Subcutaneous adipose tissue (tissue), 4 donors: ENCODE results near the gene DNAAF8. TPM values are rescaled to one million over a fixed set of nuclear protein-coding genes. Genes with fewer than 3 reads are reported as not detected.

Source experiments
- total RNA-seq, 4 donors: library from RNA; depleted of rRNA; stranded (reverse); fragments of >200 nt; gene quantifications; one replicate each; pipeline ENCODE4 v1.1.0, GENCODE V29; 2016
- TF ChIP-seq, protein P1 (sequence below): fragments of 450-650 bp; IDR thresholded peaks from one replicate; pipeline ENCODE4 v1.5.1; 2016; ENCODE audit warnings: low read depth, mild to moderate bottlenecking, control low read depth, antibody characterized with exemption, moderate library complexity

DNAAF8 gene
- total RNA-seq, 4 donors from 2014 or later: 0.44 to 1.6 (median 0.91) TPM

DNA sequence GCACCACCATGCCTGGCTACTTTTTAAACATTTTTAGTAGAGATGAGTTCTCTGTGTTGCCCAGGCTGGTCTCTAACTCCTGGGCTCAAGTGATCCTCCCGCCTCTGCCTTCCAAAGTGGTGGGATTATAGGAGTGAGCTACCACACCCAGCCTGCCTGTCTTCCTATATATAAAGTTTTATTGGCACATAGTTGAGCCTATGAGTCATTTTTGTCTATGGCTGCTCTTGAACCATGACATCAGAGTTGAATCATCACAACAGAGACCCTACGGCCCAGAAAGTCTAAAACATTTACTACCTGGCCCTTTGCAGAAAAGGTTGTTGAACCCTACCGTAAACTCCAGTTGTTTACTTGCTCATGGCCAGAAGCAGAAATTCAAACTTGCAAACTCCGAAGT, 45.9 kb downstream of the DNAAF8 start:
- TF ChIP-seq, protein P1, sequence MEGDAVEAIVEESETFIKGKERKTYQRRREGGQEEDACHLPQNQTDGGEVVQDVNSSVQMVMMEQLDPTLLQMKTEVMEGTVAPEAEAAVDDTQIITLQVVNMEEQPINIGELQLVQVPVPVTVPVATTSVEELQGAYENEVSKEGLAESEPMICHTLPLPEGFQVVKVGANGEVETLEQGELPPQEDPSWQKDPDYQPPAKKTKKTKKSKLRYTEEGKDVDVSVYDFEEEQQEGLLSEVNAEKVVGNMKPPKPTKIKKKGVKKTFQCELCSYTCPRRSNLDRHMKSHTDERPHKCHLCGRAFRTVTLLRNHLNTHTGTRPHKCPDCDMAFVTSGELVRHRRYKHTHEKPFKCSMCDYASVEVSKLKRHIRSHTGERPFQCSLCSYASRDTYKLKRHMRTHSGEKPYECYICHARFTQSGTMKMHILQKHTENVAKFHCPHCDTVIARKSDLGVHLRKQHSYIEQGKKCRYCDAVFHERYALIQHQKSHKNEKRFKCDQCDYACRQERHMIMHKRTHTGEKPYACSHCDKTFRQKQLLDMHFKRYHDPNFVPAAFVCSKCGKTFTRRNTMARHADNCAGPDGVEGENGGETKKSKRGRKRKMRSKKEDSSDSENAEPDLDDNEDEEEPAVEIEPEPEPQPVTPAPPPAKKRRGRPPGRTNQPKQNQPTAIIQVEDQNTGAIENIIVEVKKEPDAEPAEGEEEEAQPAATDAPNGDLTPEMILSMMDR: no peak

DNA sequence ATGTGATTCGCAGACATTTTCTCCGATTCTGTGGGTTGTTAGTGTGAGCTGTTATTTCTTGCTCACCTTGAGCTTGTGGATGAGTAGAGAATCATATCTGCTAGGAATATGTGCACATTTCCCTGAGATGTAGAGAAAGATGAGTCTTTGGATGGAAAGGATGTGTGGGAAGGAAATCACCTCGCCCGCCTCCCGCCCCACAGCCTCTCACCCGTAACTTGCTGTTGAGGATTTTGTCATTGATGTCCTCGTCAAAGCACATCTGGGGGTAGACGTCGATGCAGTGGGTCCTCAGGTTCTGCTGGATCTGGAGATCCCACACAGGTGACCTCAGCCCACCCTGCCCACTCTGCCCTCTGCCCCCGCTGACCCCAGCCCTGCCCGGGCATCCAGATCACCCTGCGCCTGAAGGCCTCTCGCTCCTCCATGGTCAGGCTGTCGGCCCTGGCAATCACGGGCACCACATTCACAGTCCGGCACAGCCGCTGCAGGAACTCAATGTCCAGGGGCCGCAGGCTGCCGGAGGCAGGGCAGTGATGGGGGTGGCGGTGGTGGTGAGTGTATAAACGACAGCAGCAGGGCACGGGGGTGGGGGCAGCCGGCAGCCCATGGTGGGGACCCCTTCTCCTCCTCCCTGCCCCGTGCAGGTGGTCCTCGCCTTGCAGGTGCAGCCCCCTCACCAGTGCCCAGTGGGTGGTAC, 49.1 kb downstream of the DNAAF8 start:
- TF ChIP-seq, protein P1: no peak

DNA sequence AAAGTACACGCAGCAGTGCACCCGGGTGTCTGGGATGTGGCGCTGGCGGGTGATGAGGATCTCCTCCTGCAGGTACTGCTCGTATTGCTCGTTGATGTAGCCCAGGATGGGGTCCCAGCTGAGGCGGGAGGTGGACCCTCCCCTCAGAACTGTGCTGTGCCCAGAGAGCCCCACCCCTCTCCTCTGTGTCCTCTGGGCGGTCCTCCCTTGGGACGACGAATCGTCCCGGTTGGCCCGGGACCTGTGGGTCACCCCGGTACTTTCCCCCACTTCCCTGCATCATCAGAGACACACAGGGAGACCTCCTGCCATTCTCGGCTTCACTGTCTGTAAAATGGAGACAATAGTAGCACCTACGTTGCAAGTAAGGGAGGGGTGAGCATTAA, 49.6 kb downstream of the DNAAF8 start:
- TF ChIP-seq, protein P1: no peak

DNA sequence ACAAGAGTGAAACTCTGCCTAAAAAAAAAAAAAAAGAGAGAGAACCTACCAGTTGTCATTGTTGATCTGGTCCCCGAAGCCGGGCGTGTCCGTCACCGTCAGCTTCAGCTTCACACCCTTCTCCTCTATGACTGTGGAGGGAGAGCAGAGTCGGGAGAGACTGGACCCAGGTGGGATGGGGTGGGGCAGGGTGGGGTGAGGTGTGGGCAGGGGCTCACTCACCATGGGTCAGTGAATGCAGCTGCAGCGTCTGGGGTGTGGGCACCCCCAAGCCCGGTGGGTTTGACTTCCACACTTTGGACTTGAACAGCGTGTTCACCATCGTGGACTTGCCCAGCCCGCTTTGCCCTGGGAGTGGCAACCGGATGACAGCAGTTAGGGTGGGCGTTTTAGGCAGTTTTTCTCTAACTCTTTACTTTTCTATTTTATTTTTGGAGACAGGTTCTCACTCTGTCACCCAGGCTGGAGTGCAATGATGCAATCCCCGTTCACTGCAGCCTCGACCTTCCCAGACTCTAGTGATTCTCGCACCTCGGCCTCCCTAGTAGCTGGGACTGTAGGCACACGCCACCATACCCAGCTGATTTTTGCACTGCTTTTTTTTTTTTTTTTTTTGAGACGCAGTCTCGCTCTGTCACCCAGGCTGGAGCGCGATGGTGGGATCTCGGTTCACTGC, 51.6 kb downstream of the DNAAF8 start:
- TF ChIP-seq, protein P1: no peak

DNA sequence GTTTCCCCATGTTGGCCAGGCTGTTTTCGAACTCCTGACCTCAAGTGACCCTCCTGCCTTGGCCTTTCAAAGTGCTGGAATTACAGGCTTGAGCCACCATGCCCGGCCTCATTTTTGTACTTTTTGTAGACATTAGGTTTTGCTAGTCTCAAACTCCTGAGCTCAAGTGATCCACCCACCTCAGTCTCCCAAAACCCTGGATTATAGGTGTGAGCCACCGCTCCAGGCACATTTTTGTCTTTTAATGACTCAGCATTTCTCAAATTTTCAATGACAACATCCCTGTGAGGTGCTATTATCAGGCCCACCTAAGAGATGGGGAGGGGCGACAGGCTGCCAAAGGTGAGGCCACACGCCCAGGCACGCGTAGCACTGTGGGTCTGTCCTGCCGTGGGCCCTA, 52.7 kb downstream of the DNAAF8 start:
- TF ChIP-seq, protein P1: no peak

DNA sequence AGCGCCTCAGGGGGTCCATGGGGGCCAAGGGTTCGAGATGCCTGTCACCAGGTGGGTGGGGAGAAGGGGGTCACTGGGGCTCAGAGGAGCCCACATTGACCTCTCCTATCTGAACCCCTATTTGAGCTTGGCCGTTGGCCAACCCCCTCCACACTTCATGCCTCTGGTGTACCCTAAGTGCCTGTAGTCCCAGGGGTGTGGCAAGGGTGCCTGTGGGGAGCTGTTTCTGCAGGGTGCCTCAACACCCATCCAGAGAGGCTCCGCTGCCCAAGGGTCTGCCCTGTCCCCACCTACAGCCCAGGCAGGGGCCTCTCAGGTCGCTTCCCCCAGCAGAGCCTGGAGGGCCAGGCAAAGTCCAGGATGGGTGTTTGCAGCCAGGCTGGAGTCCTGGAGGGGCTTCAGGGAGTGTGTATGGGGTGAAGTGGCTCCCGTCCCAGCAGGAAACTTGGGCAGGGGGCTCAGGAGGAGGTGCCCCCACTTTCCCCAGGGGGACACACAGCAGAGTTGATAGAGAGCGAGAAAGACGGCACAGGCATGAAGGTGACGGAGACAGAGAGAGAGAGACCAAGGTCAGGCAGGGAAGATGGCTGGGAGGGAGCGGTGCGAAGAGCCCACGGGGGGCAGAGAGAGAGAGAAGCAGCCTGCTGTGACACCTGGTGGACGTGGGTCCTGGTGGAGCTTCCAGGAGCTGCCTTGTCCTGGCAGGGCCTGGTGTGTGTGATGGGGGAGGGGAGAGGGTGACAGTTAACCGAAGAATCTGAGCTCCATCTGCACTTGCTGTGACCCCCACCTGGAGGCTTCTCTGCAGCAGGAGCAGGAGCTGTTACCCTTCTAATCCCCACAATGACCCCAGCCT, 53.5 kb downstream of the DNAAF8 start, which contains the start of gene SEPTIN12:
SEPTIN12 (minus strand) TSS at position 719 of the 856 bp plus-strand sequence; CDS start at position 19, 700 bp downstream.
- TF ChIP-seq, protein P1: no peak

DNA sequence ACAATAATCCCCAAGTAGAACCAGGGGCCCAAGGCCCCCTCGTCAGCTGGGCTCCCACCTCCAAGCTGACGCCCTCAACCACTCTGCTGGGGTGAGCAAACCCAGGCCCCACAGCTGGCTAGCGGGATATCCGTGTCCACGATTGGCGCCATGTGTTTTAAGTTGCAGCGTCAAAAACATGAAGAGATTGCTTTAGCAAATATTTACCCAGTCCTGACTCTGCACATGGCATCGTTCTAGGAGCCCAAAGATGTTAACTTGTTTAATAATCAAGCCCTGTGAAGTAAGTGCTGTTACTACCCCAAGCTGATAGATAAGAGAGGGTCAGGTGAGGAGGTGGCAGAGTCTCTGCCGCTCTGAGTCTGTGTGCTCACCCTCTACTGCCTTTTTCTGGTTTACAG, 54.2 kb downstream of the DNAAF8 start:
- TF ChIP-seq, protein P1: no peak
